Measurements from ENCODE around the gene UMAD1.

GRCh38 chr7:7889791-7890568, 249.4 kb downstream of the UMAD1 start:
- no peak for TF ChIP-seq CTCF (IDR thresholded peaks at IDR 0.05; ENCODE audit: low read length)
- no peak for TF ChIP-seq EZH2 (optimal IDR thresholded peaks at IDR 0.05; ENCODE audit: low read depth, low read length)
- TF ChIP-seq EZH2phosphoT487 (IDR thresholded peaks at IDR 0.05; ENCODE audit: low read length): no peak

All from MM.1S (cell line).